GM19099 (cell line): ENCODE results near the gene PBX1.

ENCODE experiments used
- POLR2A ChIP-seq: IDR thresholded peaks from 3 replicates; pipeline ENCODE4 v1.6.1; 2011; ENCODE audit warnings: low read depth; ENCODE audit not compliant: insufficient read length; ENCODE audit errors: extremely low read depth

PBX1 gene

DNA sequence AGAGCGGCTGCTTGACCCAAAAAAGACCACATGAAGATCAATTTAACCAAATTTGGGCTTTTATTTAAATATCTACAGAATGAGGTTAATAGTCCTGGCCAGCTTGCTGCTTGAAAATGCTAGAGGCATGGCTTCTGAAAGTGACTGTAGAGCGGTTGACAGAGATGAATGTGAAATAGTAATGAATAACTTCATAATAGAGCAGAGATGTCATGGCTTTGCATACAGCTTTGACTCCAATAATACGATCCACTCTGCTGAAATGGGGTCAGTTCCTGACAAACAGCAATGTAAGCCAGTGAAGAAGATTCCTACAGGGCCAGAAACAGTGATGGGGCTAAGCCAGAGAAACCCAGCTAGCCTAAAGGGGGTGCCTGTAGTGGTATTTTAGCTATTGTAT lies 183.8 kb downstream of the PBX1 start:
- no peak for TF ChIP-seq POLR2A

DNA sequence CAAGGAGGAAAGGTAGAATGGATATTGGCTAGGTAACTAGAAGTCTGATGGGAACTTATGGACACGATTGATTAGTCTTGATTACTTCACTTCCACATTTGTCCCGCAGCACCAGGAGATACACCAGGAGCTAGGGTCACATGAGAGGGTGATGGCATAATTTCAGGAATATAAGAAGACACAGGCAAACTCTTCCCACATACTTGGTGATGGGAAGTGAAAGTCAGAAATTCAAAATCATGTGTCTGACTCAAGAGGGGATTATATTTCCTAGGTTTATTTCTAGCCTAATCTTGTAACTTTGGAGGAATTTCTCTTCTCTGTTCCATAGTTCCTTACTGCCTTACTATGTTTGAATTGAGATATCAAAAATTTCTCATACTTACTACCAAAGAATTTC lies 185.0 kb downstream of the PBX1 start:
- TF ChIP-seq POLR2A, result no peak

- TF ChIP-seq POLR2A, result no peak
These were observed 186.8 kb downstream of the PBX1 start for GRCh38 chr1:164745736-164746135.

DNA sequence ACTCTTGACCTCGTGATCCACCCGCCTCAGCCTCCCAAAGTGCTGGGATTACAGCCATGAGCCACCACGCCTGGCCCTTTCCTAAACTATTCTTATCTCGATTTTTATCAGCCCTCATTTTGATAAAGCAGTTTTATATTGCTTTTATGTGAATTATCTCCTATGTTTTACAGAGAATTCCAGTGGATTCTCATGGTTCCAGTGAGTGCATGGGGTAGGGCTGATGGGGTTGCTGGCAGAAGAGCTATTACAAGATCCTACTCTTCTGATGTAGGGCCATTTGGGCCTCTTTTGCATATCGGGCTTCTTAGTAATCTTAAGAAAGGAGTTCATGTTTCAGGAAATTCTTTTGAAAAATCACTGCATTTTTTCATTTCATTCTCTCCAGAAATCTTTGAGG lies 187.6 kb downstream of the PBX1 start:
- no peak for TF ChIP-seq POLR2A

GRCh38 chr1:164748253-164748899 lies 189.4 kb downstream of the PBX1 start:
- TF ChIP-seq POLR2A, result no peak

DNA sequence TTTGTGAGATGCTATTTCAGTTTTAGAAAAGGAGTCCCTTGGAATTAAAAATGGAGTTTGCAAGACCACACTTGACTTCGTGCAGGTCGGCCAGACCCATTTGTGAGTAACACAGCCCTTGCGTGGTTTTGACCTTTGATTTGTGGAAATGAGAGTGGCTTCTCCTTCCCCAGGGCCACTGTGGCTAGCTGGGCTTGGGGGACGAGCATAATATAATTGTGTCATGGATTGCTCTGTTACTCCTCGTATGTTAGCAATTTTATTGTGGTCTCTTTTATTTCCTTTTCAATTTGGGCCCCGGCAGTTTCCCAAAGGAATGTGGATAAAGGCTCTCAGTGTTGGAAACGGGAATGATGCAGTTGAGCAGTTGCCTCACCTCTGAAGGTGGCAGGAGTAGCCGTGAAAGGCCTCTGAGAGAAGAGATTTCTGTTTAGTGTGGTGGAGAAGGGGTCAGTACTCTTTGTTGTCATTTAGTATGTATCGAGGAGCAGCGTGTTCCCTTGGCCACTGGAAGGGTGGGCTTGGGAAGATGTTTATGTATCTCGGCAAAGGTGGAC lies 194.6 kb downstream of the PBX1 start:
- no peak for TF ChIP-seq POLR2A

DNA sequence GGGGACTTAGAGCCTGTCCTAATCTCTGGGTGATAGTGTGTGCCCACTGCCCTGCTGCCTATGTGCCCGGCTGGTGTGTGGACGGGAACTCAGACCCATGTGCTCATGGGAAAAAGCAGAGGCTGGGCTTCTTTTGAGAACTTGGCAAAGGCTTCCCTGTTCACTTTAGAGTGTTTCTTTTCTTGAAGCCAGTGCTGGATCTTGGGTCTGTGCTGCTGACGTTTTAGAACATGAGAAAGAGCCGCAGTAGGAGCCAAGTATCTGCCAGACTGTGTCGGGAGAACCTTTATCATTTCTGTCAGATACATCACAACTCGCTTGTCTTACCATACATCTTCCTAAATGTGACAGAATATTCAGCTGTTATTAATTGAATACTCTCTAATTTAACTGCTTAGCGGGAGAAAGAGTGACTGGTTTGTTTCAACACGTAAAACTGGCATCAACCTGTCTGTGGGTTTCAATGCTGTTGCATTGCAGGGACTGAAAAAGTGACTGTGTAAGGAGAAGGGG lies 195.2 kb downstream of the PBX1 start:
- TF ChIP-seq POLR2A, result no peak

GRCh38 chr1:164755690-164756089 lies 196.7 kb downstream of the PBX1 start:
- TF ChIP-seq POLR2A, result no peak

DNA sequence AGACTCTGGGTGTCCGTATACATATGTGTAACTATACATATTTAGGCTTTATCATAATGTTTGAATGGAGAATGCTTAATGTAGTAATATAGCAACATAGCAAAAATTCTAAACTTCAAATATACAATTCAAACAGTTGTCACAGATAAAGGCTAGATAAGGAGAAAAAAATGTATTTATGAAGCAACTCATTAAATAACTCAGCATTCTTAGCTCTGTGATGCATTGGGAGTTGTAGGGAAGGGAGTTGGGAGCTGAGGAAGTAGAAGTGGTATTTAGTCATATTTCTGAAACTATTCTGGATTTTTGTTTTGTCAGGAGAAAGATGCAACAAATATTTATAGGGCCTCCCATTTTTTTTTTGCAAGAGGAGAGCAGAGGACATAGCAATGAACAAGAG lies 197.8 kb downstream of the PBX1 start:
- TF ChIP-seq POLR2A, result no peak

GRCh38 chr1:164757625-164758024 lies 198.6 kb downstream of the PBX1 start:
- no peak for TF ChIP-seq POLR2A

DNA sequence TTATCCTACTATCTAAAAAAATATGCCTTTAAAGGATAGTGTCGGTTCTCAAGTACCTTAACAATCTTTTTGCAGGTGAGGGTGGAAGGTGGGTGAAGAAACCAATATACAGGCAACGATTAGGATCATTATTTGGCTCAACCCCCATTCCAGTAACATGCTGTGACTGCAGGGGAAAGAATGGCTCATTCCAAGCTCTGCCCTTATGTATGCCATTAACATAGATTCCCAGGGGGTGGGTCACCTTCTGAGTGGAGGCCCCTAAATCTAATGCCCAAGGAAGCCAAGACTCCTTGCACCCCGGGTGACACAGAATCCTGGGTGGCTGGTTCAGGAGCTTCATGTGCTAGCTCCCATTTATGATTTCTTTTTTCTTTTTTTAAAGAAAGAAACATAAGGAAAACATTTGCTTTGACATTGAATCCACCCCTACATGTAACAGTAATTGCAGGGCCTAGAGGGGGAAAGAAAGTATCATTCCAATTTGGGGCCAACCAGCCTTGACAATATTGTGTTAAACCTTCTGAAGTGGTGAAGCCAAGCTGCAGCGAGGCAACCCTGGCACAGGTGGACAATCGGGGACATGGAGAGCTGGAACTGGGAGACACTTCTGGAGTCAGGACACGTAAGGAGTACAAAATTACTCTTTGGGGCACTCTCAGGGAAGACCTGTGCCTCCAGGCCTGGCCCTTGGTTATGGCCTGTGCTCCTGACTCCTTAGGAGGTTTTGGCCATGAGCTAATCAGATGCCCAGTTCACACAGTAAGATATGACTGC lies 200.3 kb downstream of the PBX1 start:
- no peak for TF ChIP-seq POLR2A

- TF ChIP-seq POLR2A, result no peak
These were observed 201.0 kb downstream of the PBX1 start for GRCh38 chr1:164759979-164760469.

- TF ChIP-seq POLR2A, result no peak
These were observed 201.6 kb downstream of the PBX1 start for GRCh38 chr1:164760569-164760968.

GRCh38 chr1:164761009-164761408 lies 202.0 kb downstream of the PBX1 start:
- no peak for TF ChIP-seq POLR2A

GRCh38 chr1:164763098-164763497 lies 204.1 kb downstream of the PBX1 start:
- no peak for TF ChIP-seq POLR2A

DNA sequence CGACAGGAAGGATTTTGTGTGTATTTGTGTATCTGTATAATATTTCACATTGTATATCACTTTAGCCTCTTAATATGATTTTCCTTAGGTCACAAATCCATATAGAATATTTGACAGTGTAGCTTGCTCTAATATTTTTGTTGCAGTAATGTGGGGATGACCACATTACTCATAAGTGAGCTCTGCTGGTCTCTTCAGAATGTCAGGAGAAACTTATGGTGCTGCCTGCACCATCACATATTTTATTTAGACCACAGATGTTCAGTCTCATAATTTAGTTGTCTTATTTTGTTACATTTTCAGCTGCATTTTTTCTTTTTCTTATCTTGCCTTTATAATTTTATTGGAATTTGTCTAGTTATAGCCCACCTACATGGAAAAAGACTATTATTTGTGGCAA lies 205.3 kb downstream of the PBX1 start:
- no peak for TF ChIP-seq POLR2A
